ENCODE data around the gene TBC1D2B. TPM values are rescaled to one million over a fixed set of nuclear protein-coding genes. Genes with fewer than 3 reads are reported as not detected.
A peak's percentile ranks its signal among the peaks of the same experiment; 100 is the strongest.

The TBC1D2B gene
- total and polyA plus RNA-seq, 2 of the 4 experiments (the other 2 are of a cell fraction): 17.7 to 28.3 TPM

GRCh38 chr15:78035861-78036476 lies 41.5 kb downstream of the TBC1D2B start:
- H4K91ac ChIP-seq (ENCODE audit: insufficient read depth, low read depth, low read length): no peak overlapping the region
- 100% methylated on average over 2 of the region's 6 CpGs; no CpG with 5 or more reads in 1 of the 2 experiments for WGBS, 2 experiments (ENCODE audit: extremely low coverage in 2 of 2, insufficient read length in 1 of 2)
- H3K79me1 ChIP-seq (ENCODE audit: low read depth in 1 of 2, low read length in 2 of 2): peaks cover 17 to 61% of the 10 kb centered on the region in 2 experiments
- H2BK20ac ChIP-seq (ENCODE audit: low read depth, low read length): no peak overlapping the region
- intact Hi-C loops (cut with micrococcal nuclease): loop anchor here (2.0 kb wide), 1 partner anchor 13 kb away; no protein-coding TSS in a partner anchor
- no peak overlapping the region for H2BK120ac ChIP-seq (ENCODE audit: low read depth, low read length)
- no peak overlapping the region for H4K5ac ChIP-seq (ENCODE audit: low read depth, low read length)
- CTCF ChIA-PET: interaction anchor here (0.9 kb wide), 1 partner anchor 17 kb away, joined by 3 read pairs; no protein-coding TSS in a partner anchor
- ATAC-seq (ENCODE audit: low read depth) (peak; percentile 35), DNase-seq (no peak)
- no peak overlapping the region for H3K27ac ChIP-seq (ENCODE audit: insufficient read depth, low read length)
- no peak overlapping the region for H3K4me2 ChIP-seq (ENCODE audit: low read depth, low read length)
- H3K4me3 ChIP-seq (ENCODE audit: insufficient read depth, low read depth, low read length): no peak overlapping the region
- H3K14ac ChIP-seq (replicated peaks; ENCODE audit: low read depth, low read length): 0 out of 2 replicates have a peak overlapping the region, but pooled peaks have one; percentile 24
- H2AK5ac ChIP-seq (ENCODE audit: low read depth, low read length): peak overlapping the region; percentile 37; the same call in 1 of the 2 replicates
- dilution Hi-C loops (cut with HindIII; ENCODE audit: low sequenced_read_pairs, unreplicated experiment): no loop called here
- peaks cover 56% of the 10 kb centered on the region for H4K20me1 ChIP-seq (ENCODE audit: insufficient read depth, low read length)
- H2BK5ac ChIP-seq (ENCODE audit: low read depth, low read length, poor library complexity, severe bottlenecking): no peak overlapping the region
- BruUV-seq (replicated peaks): no TSS peak
- H3K18ac ChIP-seq (ENCODE audit: low read depth, low read length): no peak overlapping the region
- H4K8ac ChIP-seq (ENCODE audit: low read depth in 2 of 2, low read length in 2 of 2): no peak overlapping the region
- H3K9me1 ChIP-seq (ENCODE audit: insufficient read depth, low read length): peaks cover 30% of the 10 kb centered on the region
- H3K56ac ChIP-seq (ENCODE audit: extremely low read depth, insufficient read depth, low read length): no peak overlapping the region
- POLR2A ChIA-PET (ENCODE audit: unreplicated experiment): no interaction called here
- H3K9ac ChIP-seq (ENCODE audit: low read depth, low read length): no peak overlapping the region
- no peak overlapping the region for H2BK15ac ChIP-seq (ENCODE audit: low read depth, low read length)
- H2AFZ ChIP-seq (replicated peaks; ENCODE audit: low read length, poor library complexity): no peak overlapping the region
- peak overlapping the region; percentile 12; the same call in 1 of the 2 replicates for H3K23ac ChIP-seq (ENCODE audit: low read depth, low read length)
- in situ Hi-C loops (cut with MboI; ENCODE audit: low sequenced_read_pairs): no loop called here
- H2AK9ac ChIP-seq (replicated peaks; ENCODE audit: low read depth, low read length, poor library complexity): no peak overlapping the region
- H3K36me3 ChIP-seq (ENCODE audit: control insufficient read depth, insufficient read depth, low read length): peaks cover 29% of the 10 kb centered on the region
- peaks cover 15% of the 10 kb centered on the region for H3K4me1 ChIP-seq (ENCODE audit: control insufficient read depth, insufficient read depth, low read length)
- TF ChIP-seq BHLHE40 (IDR thresholded peaks at IDR 0.05; ENCODE audit: low read depth, low read length): no peak
- no peak for TF ChIP-seq RCOR1 (IDR thresholded peaks at IDR 0.05; ENCODE audit: insufficient replicate concordance, low read length)
- no peak for TF ChIP-seq ELK1 (IDR thresholded peaks at IDR 0.05; ENCODE audit: borderline replicate concordance, low read depth, low read length)
- no peak for TF ChIP-seq NFE2L2 (IDR thresholded peaks at IDR 0.05; ENCODE audit: low read depth, low read length)
- no peak for TF ChIP-seq SMC3 (IDR thresholded peaks at IDR 0.05; ENCODE audit: low read depth, low read length)
- H3K9me3 ChIP-seq (ENCODE audit: control insufficient read depth, insufficient read depth, low read length): no peaks in the 10 kb centered on the region
- H3K4ac ChIP-seq (ENCODE audit: low read depth, low read length): no peak overlapping the region
- H3K27me3 ChIP-seq (ENCODE audit: control insufficient read depth, insufficient read depth, low read length): no peaks in the 10 kb centered on the region

Measured in IMR-90 (cell line).